PC-3 (cell line): ENCODE results near the gene ENPP1. TPM values are rescaled to one million over a fixed set of nuclear protein-coding genes. Genes with fewer than 3 reads are reported as not detected.
A peak's percentile ranks its signal among the peaks of the same experiment; 100 is the strongest.

Experiments used
- ATAC-seq: fragments of 200-7000 bp; cut with Tn5 transposase; 2 replicates; pipeline ENCODE4 v1.9.1; 2020; ENCODE audit warnings: mild to moderate bottlenecking, moderate library complexity
- BruUV-seq: library from RNA; stranded (reverse); fragments of 400-500 nt; replicated peaks from 2 replicates; lab custom pipeline; 2021; lab: Mats Ljungman, UMichigan
- CTCF ChIA-PET: fragments of 300-600 bp; sonication (Branson Sonifier 250); formaldehyde crosslinking; loops from one replicate; lab custom pipeline; 2022; ENCODE audit warnings: antibody characterized with exemption; lab: Charles Lee
- POLR2A ChIA-PET: fragments of 300-600 bp; sonication (Branson Sonifier 250); formaldehyde crosslinking; loops from one replicate; lab custom pipeline; 2022; ENCODE audit warnings: antibody characterized with exemption; ENCODE audit not compliant: unreplicated experiment; lab: Charles Lee
- DNase-seq: peaks from one replicate; pipeline ENCODE4 v3.0.0-alpha.2; 2015
- H2AFZ ChIP-seq: fragments of 300-600 bp; sonication (generic); 2 replicates; pipeline ENCODE4 v1.6.0; 2016; ENCODE audit warnings: antibody characterized with exemption, low read length
- H3F3A ChIP-seq: fragments of 300-600 bp; sonication (generic); one replicate; pipeline ENCODE4 v1.6.0; 2017; ENCODE audit warnings: antibody characterized with exemption, low read length, control low read depth, mild to moderate bottlenecking; ENCODE audit not compliant: unreplicated experiment
- H3K27ac ChIP-seq: fragments of 300-600 bp; sonication (generic); 2 replicates; pipeline ENCODE4 v1.5.1; 2016; ENCODE audit warnings: mild to moderate bottlenecking, low read length
- H3K27me3 ChIP-seq: fragments of 300-600 bp; sonication (generic); 2 replicates; pipeline ENCODE4 v1.6.1; 2016; ENCODE audit warnings: low read length, mixed read lengths
- H3K36me3 ChIP-seq: fragments of 300-600 bp; sonication (generic); 2 replicates; pipeline ENCODE4 v1.6.1; 2016; ENCODE audit warnings: low read depth, mixed run types, low read length, mixed read lengths
- H3K4me1 ChIP-seq: fragments of 300-600 bp; sonication (generic); 2 replicates; pipeline ENCODE4 v1.5.1; 2016; ENCODE audit warnings: low read length; ENCODE audit not compliant: insufficient read depth
- H3K4me2 ChIP-seq: fragments of 300-600 bp; sonication (generic); 2 replicates; pipeline ENCODE4 v1.6.0; 2016; ENCODE audit warnings: low read length
- H3K4me3 ChIP-seq: fragments of 300-600 bp; sonication (generic); 2 replicates; pipeline ENCODE4 v1.5.1; 2016; ENCODE audit warnings: mild to moderate bottlenecking, low read length, mixed read lengths
- H3K79me2 ChIP-seq: fragments of 300-600 bp; sonication (generic); 2 replicates; pipeline ENCODE4 v1.6.1; 2017; ENCODE audit warnings: low read length, mixed read lengths
- H3K9ac ChIP-seq: fragments of 300-600 bp; sonication (generic); 2 replicates; pipeline ENCODE4 v1.6.0; 2016; ENCODE audit warnings: mild to moderate bottlenecking, low read length
- H3K9me2 ChIP-seq: fragments of 300-600 bp; sonication (generic); replicated peaks from 2 replicates; pipeline ENCODE4 v1.6.1; 2016; ENCODE audit warnings: mixed run types, low read length, mixed read lengths
- H3K9me3 ChIP-seq: fragments of 300-600 bp; sonication (generic); 2 replicates; pipeline ENCODE4 v1.6.1; 2016; ENCODE audit warnings: low read length, mixed read lengths
- H4K20me1 ChIP-seq: fragments of 300-600 bp; sonication (generic); 2 replicates; pipeline ENCODE4 v1.6.1; 2016; ENCODE audit warnings: low read length, mixed read lengths
- EZH2 ChIP-seq: fragments of 300-600 bp; sonication (generic); IDR thresholded peaks from one replicate; pipeline ENCODE4 v1.6.1; 2017; ENCODE audit warnings: antibody characterized with exemption, mild to moderate bottlenecking, low read length; ENCODE audit not compliant: unreplicated experiment
- EZH2phosphoT487 ChIP-seq: fragments of 300-600 bp; sonication (generic); IDR thresholded peaks from 2 replicates; pipeline ENCODE4 v1.6.1; 2018; ENCODE audit warnings: mild to moderate bottlenecking, antibody characterized with exemption, low read length, borderline replicate concordance
- intact Hi-C: fragments of 100-400 bp; cut with micrococcal nuclease; formaldehyde crosslinking; loops from 2 replicates; pipeline ENCODE4 v1.9.0; 2023
- total RNA-seq: library from RNA; depleted of rRNA; stranded (reverse); fragments of >200 nt; gene quantifications from 2 replicates; pipeline ENCODE4 v1.2.3, GENCODE V29; 2014
- TF ChIP-seq, protein P1 (sequence below): fragments of 300-600 bp; sonication (generic); conservative IDR thresholded peaks from 2 replicates; pipeline ENCODE4 v1.5.1; 2017; ENCODE audit warnings: antibody characterized with exemption, low read depth, mild to moderate bottlenecking, low read length

ENPP1 gene
- total RNA-seq, 1 experiment from 2014 or later = 5.1 TPM

DNA sequence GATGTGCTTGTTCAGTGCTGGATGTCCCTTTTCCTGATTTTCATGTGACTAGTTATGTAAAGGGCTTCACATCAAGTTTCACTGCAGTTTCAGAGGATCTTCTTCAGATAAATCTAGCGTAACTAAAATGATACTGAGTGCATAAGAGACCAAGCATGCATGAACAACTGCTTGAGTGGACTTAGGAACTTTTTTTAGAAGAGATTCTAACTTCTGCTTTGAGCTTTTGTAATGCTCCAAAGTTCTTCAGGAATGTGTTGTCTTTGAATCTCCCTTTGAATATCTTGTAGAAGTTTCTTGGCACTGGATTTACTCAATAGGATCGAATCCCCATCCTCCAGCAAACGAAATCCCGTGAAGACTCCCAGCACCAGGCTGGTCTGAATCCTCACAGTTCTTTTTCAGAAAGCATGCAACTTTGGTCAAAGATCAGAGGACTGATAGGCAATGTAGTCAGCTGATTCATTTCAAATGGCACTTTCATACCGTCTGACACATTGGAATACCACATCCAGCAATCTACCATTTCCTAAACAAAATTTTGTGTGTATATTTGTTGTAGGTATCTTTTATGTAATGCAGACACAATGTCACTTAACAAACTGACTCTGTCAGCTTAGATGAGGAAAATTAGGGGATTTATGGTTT lies 33.2 kb downstream of the ENPP1 start:
- ChIA-PET POLR2A (no interaction called here), CTCF (no interaction called here)
- intact Hi-C loops = loop anchor here (5.0 kb wide), 1 partner anchor 71 kb away; no protein-coding TSS in a partner anchor

DNA sequence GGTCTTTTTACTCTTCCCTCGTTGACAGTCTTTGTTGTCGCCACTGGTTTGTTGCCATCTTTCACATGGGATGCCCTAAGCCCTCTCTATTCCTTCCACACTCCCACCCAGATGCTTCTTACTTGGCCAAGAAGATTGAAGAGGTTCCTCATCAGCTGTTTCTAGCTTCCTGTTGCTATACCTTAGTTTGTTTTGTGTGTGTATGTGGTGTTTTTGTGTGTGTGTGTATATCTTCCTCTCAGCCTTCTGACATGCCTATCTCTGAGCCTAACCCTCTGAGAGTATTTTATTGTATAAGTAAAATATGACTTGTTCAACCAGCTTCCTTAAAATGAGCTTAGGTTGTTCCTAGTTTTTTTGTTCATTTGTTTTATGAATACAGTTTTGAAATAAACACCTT lies 35.9 kb downstream of the ENPP1 start:
- TF ChIP-seq EZH2 (no peak), EZH2phosphoT487 (no peak)
- TF ChIP-seq, protein P1, sequence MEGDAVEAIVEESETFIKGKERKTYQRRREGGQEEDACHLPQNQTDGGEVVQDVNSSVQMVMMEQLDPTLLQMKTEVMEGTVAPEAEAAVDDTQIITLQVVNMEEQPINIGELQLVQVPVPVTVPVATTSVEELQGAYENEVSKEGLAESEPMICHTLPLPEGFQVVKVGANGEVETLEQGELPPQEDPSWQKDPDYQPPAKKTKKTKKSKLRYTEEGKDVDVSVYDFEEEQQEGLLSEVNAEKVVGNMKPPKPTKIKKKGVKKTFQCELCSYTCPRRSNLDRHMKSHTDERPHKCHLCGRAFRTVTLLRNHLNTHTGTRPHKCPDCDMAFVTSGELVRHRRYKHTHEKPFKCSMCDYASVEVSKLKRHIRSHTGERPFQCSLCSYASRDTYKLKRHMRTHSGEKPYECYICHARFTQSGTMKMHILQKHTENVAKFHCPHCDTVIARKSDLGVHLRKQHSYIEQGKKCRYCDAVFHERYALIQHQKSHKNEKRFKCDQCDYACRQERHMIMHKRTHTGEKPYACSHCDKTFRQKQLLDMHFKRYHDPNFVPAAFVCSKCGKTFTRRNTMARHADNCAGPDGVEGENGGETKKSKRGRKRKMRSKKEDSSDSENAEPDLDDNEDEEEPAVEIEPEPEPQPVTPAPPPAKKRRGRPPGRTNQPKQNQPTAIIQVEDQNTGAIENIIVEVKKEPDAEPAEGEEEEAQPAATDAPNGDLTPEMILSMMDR = no peak
- no peak for DNase-seq
- Histone ChIP-seq H3K4me1 (peaks cover 13% of the 10 kb centered on the region), H3K27me3 (no peaks in the 10 kb centered on the region), H3K9ac (no peak overlapping the region), H3K9me2 (no peaks in the 10 kb centered on the region), H3F3A (no peaks in the 10 kb centered on the region), H3K4me2 (peak overlapping the region; percentile 60), H3K36me3 (no peaks in the 10 kb centered on the region), H3K4me3 (no peak overlapping the region), H3K27ac (0 out of 2 replicates have a peak overlapping the region, but pooled peaks have one; percentile 12), H3K79me2 (no peaks in the 10 kb centered on the region), H3K9me3 (no peaks in the 10 kb centered on the region), H2AFZ (no peak overlapping the region), H4K20me1 (no peaks in the 10 kb centered on the region)
- ATAC-seq = peak; percentile 22; the same call in 1 of the 2 replicates
- POLR2A ChIA-PET = interaction anchor here (0.6 to 0.7 kb wide), 2 partner anchors 66 to 216 kb away, joined by 3 read pairs; partner anchors contain the start of gene MED23
- no TSS peak for BruUV-seq
- CTCF ChIA-PET = no interaction called here
- intact Hi-C loops = loop anchor here (5.0 kb wide), 1 partner anchor 69 kb away; no protein-coding TSS in a partner anchor

More for the DNA sequence above, 33.2 kb downstream of the ENPP1 start:
- TF ChIP-seq EZH2phosphoT487 (no peak), EZH2 (no peak)
- TF ChIP-seq, protein P1 = no peak
- H3K27me3 ChIP-seq = no peaks in the 10 kb centered on the region
- BruUV-seq = no TSS peak
- H4K20me1 ChIP-seq = no peaks in the 10 kb centered on the region
- H3K4me1 ChIP-seq = peaks cover 19% of the 10 kb centered on the region
- no peak overlapping the region for H3K4me3 ChIP-seq
- no peaks in the 10 kb centered on the region for H3K9me3 ChIP-seq
- no peak overlapping the region for H3K4me2 ChIP-seq
- DNase-seq (no peak), ATAC-seq (no peak)
- H2AFZ ChIP-seq = no peak overlapping the region
- H3K36me3 ChIP-seq = no peaks in the 10 kb centered on the region
- H3K27ac ChIP-seq = no peak overlapping the region
- H3K9ac ChIP-seq = no peak overlapping the region
- H3F3A ChIP-seq = no peaks in the 10 kb centered on the region
- no peaks in the 10 kb centered on the region for H3K79me2 ChIP-seq
- H3K9me2 ChIP-seq = no peaks in the 10 kb centered on the region
